Mucosa of descending colon (tissue), 3 donors: ENCODE results near the gene ARMC8. TPM values are rescaled to one million over a fixed set of nuclear protein-coding genes. Genes with fewer than 3 reads are reported as not detected.

Experiments used
- ATAC-seq: fragments of 200-7000 bp; cut with Tn5 transposase; one replicate; pipeline ENCODE4 v1.9.1; 2020; ENCODE audit warnings: mild to moderate bottlenecking, moderate library complexity
- DNase-seq, 3 donors: peaks; one replicate each; pipeline ENCODE4 v3.0.0-alpha.2; 2020
- H3K36me3 ChIP-seq: fragments of 200-600 bp; one replicate; pipeline ENCODE4 v1.8.0; 2021; ENCODE audit warnings: low read depth, mild to moderate bottlenecking
- H3K4me1 ChIP-seq: fragments of 200-600 bp; one replicate; pipeline ENCODE4 v1.8.0; 2021; ENCODE audit warnings: low read depth, mild to moderate bottlenecking
- H3K4me3 ChIP-seq: fragments of 200-600 bp; one replicate; pipeline ENCODE4 v1.8.0; 2021; ENCODE audit warnings: mild to moderate bottlenecking
- H3K9me3 ChIP-seq: fragments of 200-600 bp; one replicate; pipeline ENCODE4 v1.8.0; 2021; ENCODE audit warnings: mild to moderate bottlenecking
- CTCF ChIP-seq: fragments of 200-600 bp; IDR thresholded peaks from one replicate; pipeline ENCODE4 v1.8.0; 2022; ENCODE audit warnings: antibody characterized with exemption, mild to moderate bottlenecking
- intact Hi-C, 2 donors: fragments of 100-400 bp; cut with DNase I in 1 of 2; cut with micrococcal nuclease in 1 of 2; formaldehyde crosslinking; loops; one replicate each; pipeline versions ENCODE4 v1.11.0 to v1.11.1; 2022; cut with DNase I, micrococcal nuclease
- total RNA-seq, 3 donors: library from RNA; stranded (reverse); fragmentation: NEBNext Ultra II Directional in 2 of 3; extraction: Animal tissue kit (Norgen Biotek cat#: 25700) in 2 of 3; gene quantifications; one replicate each; pipeline versions ENCODE4 v1.2.1 to v1.2.4, GENCODE V29; 2021 to 2023
- donor health status: DM: no; HTN: no; CAD: no; lungs with moderate emphysema.
- donor health status: DM: no; HTN: no; CAD: no.
- donor health status: DM: no; HTN: yes; CAD: no.

The ARMC8 gene
- total RNA-seq, 3 donors from 2014 or later = 33.5 to 50.7 (median 48.0) TPM

- no peak for DNase-seq
- intact Hi-C loops = no loop called here
- Histone ChIP-seq H3K9me3 (no peaks in the 10 kb centered on the region), H3K4me1 (no peaks in the 10 kb centered on the region), H3K4me3 (no peak overlapping the region), H3K36me3 (no peaks in the 10 kb centered on the region)
- TF ChIP-seq CTCF = no peak
- ATAC-seq = no peak
Observed at GRCh38 chr3:138281561-138281960, 94.5 kb downstream of the ARMC8 start.

- DNase-seq (no peak), ATAC-seq (no peak)
- no peaks in the 10 kb centered on the region for H3K36me3 ChIP-seq
- no peak for TF ChIP-seq CTCF
- H3K4me3 ChIP-seq = no peak overlapping the region
- H3K9me3 ChIP-seq = no peaks in the 10 kb centered on the region
- intact Hi-C loops = no loop called here
- no peaks in the 10 kb centered on the region for H3K4me1 ChIP-seq
Observed at GRCh38 chr3:138282836-138283235, 95.7 kb downstream of the ARMC8 start.

GRCh38 chr3:138284079-138284478 lies 97.0 kb downstream of the ARMC8 start:
- no peak for TF ChIP-seq CTCF
- Histone ChIP-seq H3K36me3 (no peaks in the 10 kb centered on the region), H3K4me3 (no peak overlapping the region), H3K9me3 (no peaks in the 10 kb centered on the region), H3K4me1 (no peaks in the 10 kb centered on the region)
- DNase-seq = no peak
- intact Hi-C loops = no loop called here
- no peak for ATAC-seq

GRCh38 chr3:138284957-138285477 lies 97.9 kb downstream of the ARMC8 start:
- no peak for ATAC-seq
- Histone ChIP-seq H3K36me3 (no peaks in the 10 kb centered on the region), H3K4me3 (no peak overlapping the region), H3K9me3 (no peaks in the 10 kb centered on the region), H3K4me1 (no peaks in the 10 kb centered on the region)
- no peak for DNase-seq
- intact Hi-C loops = no loop called here
- TF ChIP-seq CTCF = no peak

GRCh38 chr3:138289260-138289659 lies 102.2 kb downstream of the ARMC8 start:
- Histone ChIP-seq H3K36me3 (no peaks in the 10 kb centered on the region), H3K9me3 (no peaks in the 10 kb centered on the region), H3K4me3 (no peak overlapping the region), H3K4me1 (no peaks in the 10 kb centered on the region)
- TF ChIP-seq CTCF = no peak
- intact Hi-C loops = no loop called here
- DNase-seq (no peak), ATAC-seq (no peak)

GRCh38 chr3:138289701-138290100 lies 102.6 kb downstream of the ARMC8 start:
- ATAC-seq = no peak
- no peaks in the 10 kb centered on the region for H3K36me3 ChIP-seq
- intact Hi-C loops = no loop called here
- no peak for TF ChIP-seq CTCF
- no peaks in the 10 kb centered on the region for H3K4me1 ChIP-seq
- no peaks in the 10 kb centered on the region for H3K9me3 ChIP-seq
- DNase-seq = no peak
- H3K4me3 ChIP-seq = no peak overlapping the region
